HFF-Myc (cell line): ENCODE results near the gene CENPM.

Experiments used
- DNase-seq: peaks from one replicate; pipeline ENCODE4 v3.0.0-alpha.2; 2011; ENCODE audit warnings: low read depth; ENCODE audit errors: extremely low read depth
- H3K4me3 ChIP-seq: replicated peaks from 2 replicates; pipeline ENCODE4 v1.5.1; 2011; ENCODE audit warnings: low read depth, mild to moderate bottlenecking, control low read depth, low read length
- TF ChIP-seq, protein P1 (sequence below): IDR thresholded peaks from 2 replicates; pipeline ENCODE4 v1.5.1; 2012; ENCODE audit warnings: mild to moderate bottlenecking, low read depth, low read length, control low read depth; ENCODE audit errors: missing control alignments

CENPM gene

DNA sequence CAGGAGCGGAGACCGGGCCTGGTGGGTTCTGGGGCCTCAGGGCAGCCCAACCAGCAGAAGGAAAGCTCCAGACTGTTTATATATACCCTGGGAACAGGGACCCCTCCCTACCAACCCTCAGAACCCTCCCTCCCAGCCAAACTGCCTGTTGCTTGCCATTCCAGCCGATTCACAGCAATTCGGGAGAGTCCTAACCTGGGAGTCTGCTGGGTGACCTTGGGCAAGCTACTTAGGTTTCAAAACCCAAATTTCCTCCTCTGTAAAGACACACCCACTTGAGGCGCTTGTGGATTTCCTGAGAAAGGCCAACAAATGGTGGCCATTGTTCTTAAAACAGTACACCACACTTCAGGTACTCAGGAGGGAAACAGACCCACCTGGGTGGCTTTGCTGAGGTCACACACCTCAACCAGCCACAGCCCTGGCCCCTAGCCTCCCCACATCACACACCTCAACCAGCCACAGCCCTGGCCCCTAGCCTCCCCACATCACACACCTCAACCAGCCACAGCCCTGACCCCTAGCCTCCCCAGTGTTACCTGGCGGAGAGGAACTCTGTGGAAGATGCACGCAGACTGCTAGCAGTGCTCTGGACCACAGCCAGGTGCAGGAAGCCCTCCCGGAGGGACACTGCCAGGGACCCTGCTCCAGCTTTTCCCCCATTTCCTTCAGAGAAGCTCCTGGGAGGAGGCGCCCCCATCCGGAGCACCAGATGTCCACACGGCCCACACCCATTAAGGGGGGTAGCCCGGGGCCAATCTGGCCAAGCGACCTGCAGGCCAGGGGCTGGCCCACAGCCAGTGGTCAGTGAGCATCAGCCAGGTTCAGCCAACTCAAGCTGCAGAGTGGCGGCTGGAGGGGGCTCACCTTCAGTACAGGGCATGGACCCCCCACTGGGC is 38.3 kb downstream of the CENPM start:
- TF ChIP-seq, protein P1, sequence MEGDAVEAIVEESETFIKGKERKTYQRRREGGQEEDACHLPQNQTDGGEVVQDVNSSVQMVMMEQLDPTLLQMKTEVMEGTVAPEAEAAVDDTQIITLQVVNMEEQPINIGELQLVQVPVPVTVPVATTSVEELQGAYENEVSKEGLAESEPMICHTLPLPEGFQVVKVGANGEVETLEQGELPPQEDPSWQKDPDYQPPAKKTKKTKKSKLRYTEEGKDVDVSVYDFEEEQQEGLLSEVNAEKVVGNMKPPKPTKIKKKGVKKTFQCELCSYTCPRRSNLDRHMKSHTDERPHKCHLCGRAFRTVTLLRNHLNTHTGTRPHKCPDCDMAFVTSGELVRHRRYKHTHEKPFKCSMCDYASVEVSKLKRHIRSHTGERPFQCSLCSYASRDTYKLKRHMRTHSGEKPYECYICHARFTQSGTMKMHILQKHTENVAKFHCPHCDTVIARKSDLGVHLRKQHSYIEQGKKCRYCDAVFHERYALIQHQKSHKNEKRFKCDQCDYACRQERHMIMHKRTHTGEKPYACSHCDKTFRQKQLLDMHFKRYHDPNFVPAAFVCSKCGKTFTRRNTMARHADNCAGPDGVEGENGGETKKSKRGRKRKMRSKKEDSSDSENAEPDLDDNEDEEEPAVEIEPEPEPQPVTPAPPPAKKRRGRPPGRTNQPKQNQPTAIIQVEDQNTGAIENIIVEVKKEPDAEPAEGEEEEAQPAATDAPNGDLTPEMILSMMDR = no peak
- no peak overlapping the region for H3K4me3 ChIP-seq
- DNase-seq = no peak

DNA sequence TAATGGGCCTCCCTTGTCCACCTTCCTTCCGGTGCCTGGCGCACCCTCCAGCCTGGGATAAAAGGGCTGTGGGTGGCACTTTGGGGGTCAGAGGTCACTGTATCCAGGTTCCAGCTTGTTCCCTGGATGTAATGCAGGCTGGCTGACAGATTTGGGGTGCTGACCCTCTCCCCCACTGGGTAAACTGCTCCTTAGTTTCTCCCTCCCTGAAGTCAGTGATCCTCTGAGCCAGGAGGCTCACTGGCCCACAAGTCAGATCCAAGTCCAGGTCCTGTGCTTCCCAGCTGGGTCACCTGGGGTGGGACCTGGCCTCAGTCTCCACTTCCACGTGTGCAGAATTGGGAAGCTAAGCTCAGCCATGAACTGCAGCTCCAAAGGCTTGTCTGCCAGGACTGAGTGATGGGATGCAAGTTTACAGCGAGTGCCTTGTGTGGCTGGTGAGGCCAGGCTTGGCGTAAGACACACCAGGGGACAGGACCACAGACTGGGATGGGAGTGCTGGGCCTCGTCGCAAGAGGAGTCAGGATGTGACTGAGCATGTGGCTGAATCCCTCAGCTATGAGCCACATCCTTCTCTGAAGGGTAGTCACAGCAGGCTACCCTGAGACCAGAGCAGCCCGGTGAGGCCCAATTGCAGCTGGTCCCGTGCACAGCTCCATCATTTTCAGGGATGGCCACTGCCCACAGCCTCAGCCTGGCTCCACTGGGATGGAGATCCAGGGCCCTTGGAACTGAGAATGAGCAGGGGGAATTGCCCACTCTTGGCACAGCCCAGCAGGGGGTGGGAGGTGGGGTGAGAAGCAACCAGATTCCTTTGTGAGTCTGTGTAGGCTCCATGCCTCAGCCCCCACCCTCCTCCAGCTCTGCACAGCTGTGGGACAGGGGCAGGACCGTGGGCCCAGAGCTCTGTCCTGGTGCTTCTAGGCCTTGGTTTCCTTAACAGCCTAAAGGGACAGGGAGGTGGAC is 39.2 kb downstream of the CENPM start:
- TF ChIP-seq, protein P1 = no peak
- H3K4me3 ChIP-seq = no peak overlapping the region
- DNase-seq = no peak

DNA sequence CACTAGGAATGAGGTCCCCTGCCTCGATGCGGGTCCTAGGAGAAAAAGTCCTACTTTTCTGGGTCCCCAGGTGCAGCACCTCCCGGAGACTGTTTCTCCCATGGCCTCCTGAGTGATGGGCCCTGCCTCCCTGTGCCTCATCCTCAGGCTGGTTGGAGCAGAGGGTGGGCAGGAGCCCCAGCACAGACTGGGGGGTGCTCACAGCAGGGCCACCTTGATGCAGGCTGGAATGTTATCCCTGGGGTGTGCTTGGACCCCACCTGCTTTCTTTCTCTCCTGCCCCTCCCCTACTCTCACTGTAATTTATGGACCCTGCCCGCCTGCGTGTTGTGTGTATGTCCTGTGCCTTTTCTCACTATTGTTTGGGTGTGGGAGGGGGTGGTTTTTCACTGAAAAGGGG is 40.1 kb downstream of the CENPM start:
- H3K4me3 ChIP-seq = no peak overlapping the region
- DNase-seq = no peak
- TF ChIP-seq, protein P1 = no peak

DNA sequence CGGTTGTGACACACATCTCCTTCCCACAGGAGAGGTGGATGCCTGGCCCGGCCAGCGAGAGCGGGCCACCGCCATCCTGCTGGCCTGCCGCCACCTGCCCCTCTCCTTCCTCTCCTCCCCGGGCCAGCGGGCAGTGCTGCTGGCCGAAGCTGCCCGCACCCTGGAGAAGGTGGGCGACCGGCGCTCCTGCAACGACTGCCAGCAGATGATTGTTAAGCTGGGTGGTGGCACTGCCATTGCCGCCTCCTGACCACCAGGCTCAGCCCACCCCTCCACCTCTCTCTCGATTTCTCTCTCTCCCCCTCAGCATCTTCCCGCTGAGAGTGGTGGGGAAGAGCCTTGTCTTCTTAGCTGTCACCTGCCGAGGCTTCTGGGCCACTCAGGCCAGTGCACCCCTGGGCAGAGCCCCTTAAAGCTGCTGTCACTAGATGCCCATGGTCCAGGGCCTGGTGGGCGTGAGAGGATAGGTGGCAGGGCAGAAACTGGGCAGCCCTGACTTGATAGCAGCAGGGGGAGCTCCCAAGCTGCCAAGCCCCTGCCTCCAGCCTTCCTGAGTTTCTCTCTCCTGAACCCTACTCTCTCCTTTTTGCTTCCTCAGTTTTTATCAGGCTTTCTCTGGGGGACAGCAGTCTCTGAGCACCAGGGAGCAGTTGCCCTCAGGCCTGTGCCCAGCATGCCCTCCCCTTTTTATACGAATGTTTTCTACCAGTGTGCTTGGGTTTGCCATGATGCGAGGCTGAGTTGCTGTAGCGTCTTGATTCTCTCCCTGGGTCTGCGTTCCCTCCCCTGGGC is 41.3 kb downstream of the CENPM start:
- TF ChIP-seq, protein P1 = no peak
- no peak for DNase-seq
- no peak overlapping the region for H3K4me3 ChIP-seq

DNA sequence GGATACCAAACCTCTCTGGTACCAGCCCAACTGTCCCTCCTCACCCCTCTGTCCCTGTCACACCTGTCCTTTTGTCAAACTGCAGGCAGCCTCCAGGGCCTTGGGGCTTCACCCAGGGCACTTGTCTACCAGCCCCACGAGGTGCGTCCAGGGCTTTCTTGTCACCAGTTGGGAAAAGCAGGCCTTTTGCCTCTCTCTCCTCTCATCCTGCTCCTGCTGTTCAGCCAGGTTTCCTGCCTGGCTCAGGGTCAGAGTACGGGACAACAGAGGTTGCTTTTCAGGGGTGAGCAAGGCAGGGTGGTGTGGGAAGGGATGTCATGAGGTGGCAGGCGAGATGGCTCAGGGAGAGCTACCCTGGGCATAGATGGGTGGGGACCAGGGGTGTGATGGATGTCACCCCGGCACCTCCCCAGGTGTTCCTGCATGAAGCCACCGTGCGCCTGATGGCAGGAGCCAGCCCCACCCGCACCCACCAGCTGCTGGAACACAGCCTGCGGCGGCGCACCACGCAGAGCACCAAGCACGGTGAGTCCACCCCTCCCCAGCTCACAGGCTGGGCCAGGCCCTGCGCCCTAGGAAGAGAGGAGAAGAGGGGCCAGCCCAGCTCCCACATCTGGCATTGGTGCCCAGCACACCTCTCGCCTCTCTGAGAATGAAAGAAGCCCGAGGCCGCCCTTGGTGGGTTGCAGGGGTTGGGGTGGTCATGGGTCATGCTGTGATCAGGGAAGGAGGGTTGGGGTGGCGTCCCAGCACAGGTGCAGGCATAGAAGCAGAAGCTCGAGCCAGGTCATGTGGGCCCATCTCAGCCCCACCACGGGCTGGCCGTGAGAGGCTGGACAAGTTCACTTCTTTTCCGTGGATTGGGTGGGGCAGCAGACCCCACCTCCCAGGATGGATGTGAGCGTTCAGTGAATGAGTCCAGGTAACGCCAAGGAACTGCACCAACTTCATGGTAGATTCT is 42.2 kb downstream of the CENPM start:
- TF ChIP-seq, protein P1 = no peak
- no peak for DNase-seq
- H3K4me3 ChIP-seq = no peak overlapping the region
